Fibroblast of the aortic adventitia (primary cell): ENCODE results near the gene UBL3. TPM values are rescaled to one million over a fixed set of nuclear protein-coding genes. Genes with fewer than 3 reads are reported as not detected.

Experiments
- small RNA-seq: library from RNA; depleted of rRNA; stranded (forward); fragments of <200 nt; gene quantifications from one replicate; pipeline ENCODE3, GENCODE V24; 2012
- total RNA-seq: library from RNA; depleted of rRNA; stranded (reverse); fragments of >200 nt; gene quantifications from 2 replicates; pipeline ENCODE4 v1.2.3, GENCODE V29; 2012; ENCODE audit warnings: low replicate concordance

The UBL3 gene
- total RNA-seq, 1 donor = 57.7 TPM

Small RNA genes lying within 50 kb of the gene (small RNA-seq; reads per million reads assigned to genes)
- gene RF00017 (not detected), gene TIMM8BP1 (not detected)
